B cell (primary cell): ENCODE results near the gene DLG2.

ENCODE experiments used
- CTCF ChIP-seq: fragments of 200-600 bp; IDR thresholded peaks from one replicate; pipeline ENCODE4 v1.8.0; 2022; ENCODE audit warnings: antibody characterized with exemption, mild to moderate bottlenecking
- EZH2 ChIP-seq: IDR thresholded peaks from 2 replicates; pipeline ENCODE4 v1.6.1; 2012; ENCODE audit warnings: borderline replicate concordance, low read depth, mild to moderate bottlenecking, moderate library complexity, low read length; ENCODE audit not compliant: insufficient read depth, poor library complexity, severe bottlenecking

- TF ChIP-seq CTCF = no peak
- TF ChIP-seq EZH2 = no peak
Measured at GRCh38 chr11:83643115-83643514, 1984.0 kb downstream of the DLG2 start.
